K562 (cell line): ENCODE data around the gene PSMA7. TPM values are rescaled to one million over a fixed set of nuclear protein-coding genes. Genes with fewer than 3 reads are reported as not detected.

Source experiments
- ATAC-seq: fragments of 200-7000 bp; cut with Tn5 transposase; 3 replicates; pipeline ENCODE4 v1.9.1; 2020; ENCODE audit warnings: moderate library complexity
- BruUV-seq: library from RNA; stranded (reverse); fragments of 400-500 nt; replicated peaks from 2 replicates; lab custom pipeline; 2021; lab: Mats Ljungman, UMichigan
- CTCF ChIA-PET: fragments of 300-600 bp; formaldehyde crosslinking; extraction: SDS; loops from one replicate; lab custom pipeline; 2021; ENCODE audit warnings: low intra/inter-chr PET ratio; lab: Yijun Ruan, JAX
- POLR2A ChIA-PET: fragments of 300-600, 350-650 bp; sonication (Branson Sonifier 250); formaldehyde crosslinking; extraction: SDS; loops from one replicate; lab custom pipeline; 2021; ENCODE audit warnings: antibody characterized with exemption, inconsistent platforms; lab: Yijun Ruan, JAX
- DNase-seq, 4 experiments: peaks; one replicate each; pipeline versions ENCODE4 v3.0.0 to v3.0.0-alpha.2; 2011 to 2018; ENCODE audit warnings: low spot score in 3 of 4, mixed read lengths in 3 of 4; ENCODE audit errors: extremely low read depth in 1 of 4
- FAIRE-seq: peaks from 2 replicates; lab custom pipeline; 2011; peaks lifted over from hg19 to GRCh38; lab: Jason Lieb, UNC
- H2AFZ ChIP-seq: 2 replicates; pipeline ENCODE4 v1.6.0; 2011; ENCODE audit warnings: low read depth, low read length, control low read depth, inconsistent platforms
- H3K27ac ChIP-seq: fragments of 200-600 bp; 3 replicates; pipeline ENCODE4 v1.8.0; 2011; ENCODE audit warnings: low read depth, mild to moderate bottlenecking, control low read depth, inconsistent platforms, low read length, moderate library complexity, mixed read lengths; ENCODE audit errors: extremely low read depth
- H3K27me3 ChIP-seq, 2 experiments: fragments of 300-600 bp in 1 of 2; 2 replicates in 1 of 2; 3 replicates in 1 of 2; pipeline versions ENCODE4 v1.6.0 to v1.8.0; 2011; ENCODE audit warnings: inconsistent platforms in 2 of 2, low read length in 2 of 2, mild to moderate bottlenecking in 1 of 2, mixed read lengths in 1 of 2, moderate library complexity in 1 of 2; ENCODE audit not compliant: control insufficient read depth in 2 of 2, insufficient read depth in 2 of 2
- H3K36me3 ChIP-seq: fragments of 300-600 bp; 3 replicates; pipeline ENCODE4 v1.8.0; 2011; ENCODE audit warnings: mild to moderate bottlenecking, low read length, inconsistent platforms; ENCODE audit not compliant: control insufficient read depth, insufficient read depth
- H3K4me1 ChIP-seq, 2 experiments: fragments of 200-600 bp in 1 of 2; replicated peaks in 1 of 2; 2 replicates in 1 of 2; 3 replicates in 1 of 2; pipeline versions ENCODE4 v1.5.1 to v1.8.0; 2011; ENCODE audit warnings: inconsistent platforms in 2 of 2, low read length in 2 of 2, mild to moderate bottlenecking in 1 of 2, mixed read lengths in 1 of 2, moderate library complexity in 1 of 2; ENCODE audit not compliant: control insufficient read depth in 2 of 2, insufficient read depth in 2 of 2
- H3K4me2 ChIP-seq: 2 replicates; pipeline ENCODE4 v1.6.1; 2011; ENCODE audit warnings: low read length, control low read depth, inconsistent platforms, mixed read lengths; ENCODE audit not compliant: insufficient read depth
- H3K4me3 ChIP-seq: fragments of 200-600 bp; sonication (generic), shearing (Covaris generic); 2 replicates; pipeline ENCODE4 v1.5.1; 2016; ENCODE audit warnings: control low read depth, inconsistent platforms
- H3K79me2 ChIP-seq: fragments of 200-600 bp; 3 replicates; pipeline ENCODE4 v1.8.0; 2011; ENCODE audit warnings: low read length, inconsistent platforms; ENCODE audit not compliant: control insufficient read depth, insufficient read depth
- H3K9ac ChIP-seq, 2 experiments: 2 replicates each; pipeline versions ENCODE4 v1.6.0 to v1.6.1; 2011; ENCODE audit warnings: low read depth in 2 of 2, low read length in 2 of 2, control low read depth in 1 of 2, inconsistent platforms in 1 of 2, mild to moderate bottlenecking in 1 of 2, mixed read lengths in 1 of 2; ENCODE audit not compliant: insufficient read depth in 1 of 2
- H3K9me1 ChIP-seq: one replicate; pipeline ENCODE4 v1.6.0; 2011; ENCODE audit warnings: inconsistent platforms, mild to moderate bottlenecking, low read length, moderate library complexity; ENCODE audit not compliant: control insufficient read depth, insufficient read depth
- H3K9me3 ChIP-seq: replicated peaks from 2 replicates; pipeline ENCODE4 v1.5.1; 2011; ENCODE audit warnings: low read depth, low read length, inconsistent platforms; ENCODE audit not compliant: control insufficient read depth, insufficient read depth
- H4K20me1 ChIP-seq: replicated peaks from 2 replicates; pipeline ENCODE4 v1.6.1; 2011; ENCODE audit warnings: low read length, inconsistent platforms, mixed read lengths; ENCODE audit not compliant: control insufficient read depth, insufficient read depth
- CBX1 ChIP-seq: sonication (generic); IDR thresholded peaks from 2 replicates; pipeline ENCODE4 v1.6.1; 2016; ENCODE audit warnings: antibody characterized with exemption, low read depth, mild to moderate bottlenecking
- CUX1 ChIP-seq: fragments of 200-800 bp; sonication (Bioruptor generic); IDR thresholded peaks from 2 replicates; pipeline ENCODE4 v1.6.1; 2016; ENCODE audit warnings: missing genetic modification characterization, missing compliant biosample characterization
- E2F1 ChIP-seq: sonication (generic); formaldehyde crosslinking; IDR thresholded peaks from 2 replicates; pipeline ENCODE4 v1.8.1; 2023; ENCODE audit warnings: mild to moderate bottlenecking, missing genetic modification reagents, moderate library complexity
- EP400 ChIP-seq: fragments of 450-650 bp; IDR thresholded peaks from 2 replicates; pipeline ENCODE4 v1.6.1; 2017; ENCODE audit warnings: antibody characterized with exemption, mild to moderate bottlenecking, moderate library complexity
- HMBOX1 ChIP-seq: sonication (generic); IDR thresholded peaks from 2 replicates; pipeline ENCODE4 v1.6.1; 2016
- HMG20A ChIP-seq: fragments of 450-650 bp; formaldehyde crosslinking; conservative IDR thresholded peaks from 2 replicates; pipeline ENCODE4 v1.4.0; 2020; ENCODE audit warnings: mild to moderate bottlenecking, mixed read lengths
- IRF9 ChIP-seq: fragments of 450-650 bp; IDR thresholded peaks from 2 replicates; pipeline ENCODE4 v1.6.1; 2016; ENCODE audit warnings: missing biosample characterization, missing genetic modification characterization
- TEAD1 ChIP-seq, 2 experiments: fragments of 450-650 bp in 1 of 2; sonication (generic) in 1 of 2; formaldehyde crosslinking; IDR thresholded peaks; 2 replicates each; pipeline versions ENCODE4 v1.4.0 to v1.8.0; 2020 to 2022; ENCODE audit warnings: mild to moderate bottlenecking in 2 of 2, missing genetic modification reagents in 1 of 2
- ZC3H11A ChIP-seq: IDR thresholded peaks from 2 replicates; pipeline ENCODE4 v1.6.1; 2012; ENCODE audit warnings: low read depth, low read length, improper control_type of control experiment
- ZNF324 ChIP-seq: fragments of 250-450 bp; sonication (Bioruptor Pico); IDR thresholded peaks from 2 replicates; pipeline ENCODE4 v1.4.0; 2020; ENCODE audit warnings: mild to moderate bottlenecking
- ZNF707 ChIP-seq: fragments of 250-450 bp; sonication (Bioruptor Pico); conservative IDR thresholded peaks from 2 replicates; pipeline ENCODE4 v1.8.0; 2022; ENCODE audit warnings: inconsistent platforms, mild to moderate bottlenecking, moderate library complexity
- ZZZ3 ChIP-seq: fragments of 450-650 bp; IDR thresholded peaks from 2 replicates; pipeline ENCODE4 v1.6.1; 2016; ENCODE audit warnings: antibody characterized with exemption, mild to moderate bottlenecking, moderate library complexity
- WGBS: fragments of 100-300 bp; shearing (Covaris generic); methylation state at CpG from one replicate; pipeline ENCODE4 v1.1.6; 2016; ENCODE audit warnings: low coverage, mixed read lengths; ENCODE audit not compliant: insufficient coverage; ENCODE audit errors: missing lambda C conversion rate; 5-methylcytosine and 5-hydroxymethylcytosine counted together
- in situ Hi-C: fragments of 300-500 bp; cut with MboI; formaldehyde crosslinking; loops from 4 replicates; pipeline ENCODE4 v1.15.0; 2018; ENCODE audit warnings: inconsistent platforms, mixed read lengths
- intact Hi-C: fragments of 100-400 bp; cut with micrococcal nuclease; formaldehyde crosslinking; loops from 2 replicates; pipeline ENCODE4 v1.14.2; 2022
- polyA plus RNA-seq, 8 experiments: library from polyadenylated mRNA; depleted of rRNA in 4 of 8; stranded (reverse) in 5 of 8; unstranded in 3 of 8; fragments of >200 nt; fragmentation: Nextera tagmentation in 2 of 8; fragmentation: Illumina TruSeq in 1 of 8; extraction: Ambion mirVana in 2 of 8; extraction: Trizol in 1 of 8; gene quantifications; 2 replicates each; pipeline versions ENCODE4 v1.2.1 to v1.2.3, GENCODE V29; 2011 to 2014; ENCODE audit warnings: inconsistent platforms in 1 of 8, missing spikeins in 1 of 8
- total RNA-seq, 7 experiments: library from RNA; depleted of rRNA in 6 of 7; stranded (reverse); fragments of >200 nt in 6 of 7; fragmentation: Illumina TruSeq in 2 of 7; extraction: Trizol in 2 of 7; gene quantifications; 2 replicates each; pipeline versions ENCODE4 v1.2.1 to v1.2.3, GENCODE V29; 2011 to 2021; ENCODE audit warnings: low replicate concordance in 1 of 7

Gene PSMA7
- total and polyA plus RNA-seq, 9 of the 15 experiments (the other 6 are each of a cell fraction or from before 2014, with no cell fraction given) = 257 to 510 (median 393) TPM

- 7% methylated on average over 44 of the region's 45 CpGs for WGBS
- Histone ChIP-seq H3K4me3 (peak overlapping the region; percentile 87), H3K9ac (peak overlapping the region; percentile 86 to 96), H3K4me2 (peak overlapping the region; percentile 88), H3K27me3 (peaks cover 12 to 26% of the 10 kb centered on the region in 2 experiments; a peak in 4 of 5 replicates), H2AFZ (peak overlapping the region; percentile 97), H3K9me3 (no peaks in the 10 kb centered on the region), H3K4me1 (peaks cover 13 to 49% of the 10 kb centered on the region in 2 experiments; a peak in 4 of 5 replicates), H3K9me1 (no peaks in the 10 kb centered on the region), H3K27ac (peak overlapping the region; percentile 98), H3K36me3 (peaks cover 30% of the 10 kb centered on the region), H3K79me2 (peaks cover 33% of the 10 kb centered on the region), H4K20me1 (peaks cover 20% of the 10 kb centered on the region)
- CTCF ChIA-PET = no interaction called here
- peak; percentile 25 for ATAC-seq
- intact Hi-C loops = loop anchor here (5.0 kb wide), 2 partner anchors 54 to 94 kb away; partner anchors contain the start of gene TAF4
- peak in 1 of 4 experiments; percentile 69 for DNase-seq
- peak; percentile 32 for FAIRE-seq
- POLR2A ChIA-PET = interaction anchor here (0.5 to 9.5 kb wide), 13 partner anchors 8 to 238 kb away, joined by 3 to 78 read pairs (median 4); partner anchors contain the start of genes MTG2, PSMA7, SS18L1 and TAF4
- BruUV-seq = no TSS peak
- in situ Hi-C loops = no loop called here
- TF ChIP-seq TEAD1 (CRISPR knock-in tag; IDR thresholded peaks at IDR 0.05) = 0 out of 4 replicates have a peak, but pooled peaks of 1 of the 2 experiments have one; percentile 4
- TF ChIP-seq ZNF707 (CRISPR knock-in tag) = no peak
- no peak for TF ChIP-seq ZZZ3
- TF ChIP-seq CBX1 = 0 out of 2 replicates have a peak, but pooled peaks have one; percentile 20
- TF ChIP-seq CUX1 = no peak
- no peak for TF ChIP-seq HMBOX1
- no peak for TF ChIP-seq IRF9
- peak; percentile 62; the same call in 1 of the 2 replicates for TF ChIP-seq EP400
- TF ChIP-seq E2F1 (CRISPR knock-in tag) = no peak
- TF ChIP-seq ZNF324 (CRISPR knock-in tag) = no peak
- TF ChIP-seq HMG20A (CRISPR knock-in tag) = no peak
- TF ChIP-seq ZC3H11A = no peak
These were observed 22.0 kb downstream of the PSMA7 start for GRCh38 chr20:62120990-62121775.
